ENCODE data around the gene ZBTB20.
A peak's percentile ranks its signal among the peaks of the same experiment; 100 is the strongest.

ZBTB20 gene

DNA sequence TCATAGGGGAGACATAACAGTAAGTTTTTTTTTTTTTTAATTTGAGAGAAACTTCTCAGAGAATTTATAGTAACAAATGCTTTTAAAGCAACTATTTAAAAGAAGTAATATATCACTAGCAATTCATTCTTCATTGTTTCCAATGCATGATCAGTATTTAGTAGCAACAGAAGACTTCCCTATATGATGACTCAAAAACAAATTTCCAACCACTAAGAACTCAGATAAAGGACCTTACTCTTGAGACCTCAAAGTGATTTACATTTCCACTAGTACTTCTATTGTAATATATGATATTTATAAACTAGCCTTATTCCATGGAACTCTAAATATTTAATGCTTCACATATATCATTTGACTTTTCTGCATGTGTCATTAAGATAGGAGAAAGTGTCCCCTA is 356.3 kb downstream of the ZBTB20 start:
- FAIRE-seq = no peak
- no peak for DNase-seq (ENCODE audit: low spot score)

DNA sequence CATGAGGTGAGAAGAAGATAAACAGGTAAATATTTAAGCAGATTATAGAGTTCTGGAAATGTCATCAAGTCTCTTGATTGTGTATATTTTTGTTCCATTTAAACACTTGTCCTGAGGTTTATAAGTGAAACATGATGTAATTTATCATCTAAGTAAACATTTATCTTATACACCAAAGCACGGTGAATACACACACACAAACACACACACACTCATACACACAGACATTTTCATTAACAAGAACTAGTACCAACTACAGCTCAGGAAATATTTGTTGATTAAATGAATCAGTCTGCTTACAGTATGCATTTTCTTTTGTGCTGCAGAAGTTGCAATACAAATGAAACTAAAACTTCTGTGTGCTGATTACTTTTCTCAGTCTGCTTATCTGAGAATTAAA is 357.3 kb downstream of the ZBTB20 start:
- DNase-seq (ENCODE audit: low spot score) (no peak), FAIRE-seq (no peak)

DNA sequence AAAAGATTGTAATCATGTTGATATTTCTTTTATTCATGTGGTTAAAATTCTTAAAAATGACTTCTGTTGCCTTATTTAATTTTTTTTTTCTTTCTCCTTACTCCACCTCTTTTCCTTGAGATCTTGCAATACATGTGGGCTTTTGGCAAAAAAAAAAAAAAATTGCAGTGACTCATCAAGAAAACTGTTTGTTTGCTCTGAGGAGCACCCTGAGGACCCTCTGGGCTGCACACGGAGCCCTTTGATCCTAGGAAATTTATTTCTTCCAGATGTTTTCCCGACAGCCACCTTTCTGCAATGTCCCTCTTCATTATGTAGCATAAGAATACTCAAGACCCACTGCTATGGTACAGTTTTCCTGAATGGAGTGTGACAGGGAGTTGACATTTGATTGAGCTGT is 371.7 kb downstream of the ZBTB20 start:
- no peak for FAIRE-seq
- no peak for DNase-seq (ENCODE audit: low spot score)

DNA sequence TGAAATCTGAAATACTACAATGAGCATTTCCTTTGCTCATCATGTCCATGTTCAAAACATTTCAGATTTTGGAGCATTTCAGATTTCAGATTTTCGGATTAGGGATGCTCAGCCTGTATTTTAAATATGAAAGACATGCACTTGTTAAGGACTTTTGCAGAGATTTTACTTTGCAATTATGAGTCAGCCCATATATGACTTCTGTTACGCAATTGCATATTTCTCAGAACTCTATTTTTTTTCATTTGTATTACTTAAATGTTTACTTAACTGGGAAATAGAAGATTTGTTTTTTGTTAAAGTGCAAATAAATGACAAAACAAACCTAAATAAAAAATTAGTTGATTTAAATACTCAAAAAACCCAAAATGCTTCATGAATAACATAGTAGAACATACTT is 376.2 kb downstream of the ZBTB20 start:
- DNase-seq (ENCODE audit: low spot score) (no peak), FAIRE-seq (no peak)

DNA sequence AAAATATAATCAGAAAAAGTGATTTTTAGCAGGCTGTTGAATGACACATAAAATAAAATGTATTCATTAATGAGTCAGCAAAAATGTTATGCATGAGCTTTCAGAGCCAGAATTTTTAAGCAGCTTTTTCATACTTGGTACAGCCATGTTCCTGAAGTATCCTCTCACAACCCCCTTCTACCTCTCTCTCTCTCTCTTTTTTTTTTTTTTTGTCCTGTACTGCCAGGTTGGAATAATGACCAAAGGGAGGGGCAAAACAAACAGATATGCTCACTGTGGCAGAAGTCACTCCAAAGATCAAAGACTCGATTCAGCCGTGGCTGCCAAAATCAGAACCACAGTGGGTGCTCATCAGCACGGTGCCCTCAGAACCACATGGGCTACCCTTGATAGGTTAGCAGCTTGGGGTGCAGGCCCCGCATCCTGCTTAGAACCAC is 383.0 kb downstream of the ZBTB20 start:
- FAIRE-seq (no peak), DNase-seq (ENCODE audit: low spot score) (no peak)

DNA sequence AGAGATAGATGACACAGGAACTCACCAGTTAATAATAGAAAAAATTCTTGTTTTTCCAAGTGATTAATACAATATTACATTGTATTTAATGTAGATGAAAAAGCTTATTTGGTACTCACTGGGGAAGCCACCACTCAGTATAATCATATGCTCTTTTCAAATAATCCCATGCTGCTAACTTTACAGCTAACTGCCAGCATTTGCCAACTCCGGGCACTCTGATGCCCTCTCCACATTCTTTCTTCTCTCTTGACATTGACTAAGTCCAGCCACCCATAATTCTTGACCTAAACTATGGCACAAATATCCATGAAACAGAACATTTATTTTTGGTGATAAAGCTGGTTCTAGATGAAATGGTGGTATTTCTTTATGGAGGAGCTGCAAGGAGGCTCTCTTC is 384.9 kb downstream of the ZBTB20 start:
- DNase-seq (ENCODE audit: low spot score) (no peak), FAIRE-seq (no peak)

DNA sequence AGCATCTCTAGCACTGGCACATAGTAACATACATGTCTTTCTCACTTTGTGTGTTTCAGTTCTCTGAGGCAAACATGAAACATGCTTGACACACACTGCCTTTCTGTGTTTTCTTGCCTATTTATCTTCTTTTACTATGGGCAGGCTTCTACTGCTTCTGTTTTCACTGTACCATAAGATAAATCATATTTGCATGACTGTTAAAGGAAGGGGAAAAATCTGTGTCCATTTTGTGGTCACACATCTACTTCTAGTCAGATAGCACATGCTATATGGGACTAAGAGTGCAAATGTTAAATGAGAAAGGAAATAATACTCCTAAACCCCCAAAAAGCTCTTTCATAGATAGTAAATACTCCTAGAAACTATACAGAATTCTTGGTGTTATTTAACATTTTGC is 386.4 kb downstream of the ZBTB20 start:
- DNase-seq (ENCODE audit: low spot score) (no peak), FAIRE-seq (no peak)

DNA sequence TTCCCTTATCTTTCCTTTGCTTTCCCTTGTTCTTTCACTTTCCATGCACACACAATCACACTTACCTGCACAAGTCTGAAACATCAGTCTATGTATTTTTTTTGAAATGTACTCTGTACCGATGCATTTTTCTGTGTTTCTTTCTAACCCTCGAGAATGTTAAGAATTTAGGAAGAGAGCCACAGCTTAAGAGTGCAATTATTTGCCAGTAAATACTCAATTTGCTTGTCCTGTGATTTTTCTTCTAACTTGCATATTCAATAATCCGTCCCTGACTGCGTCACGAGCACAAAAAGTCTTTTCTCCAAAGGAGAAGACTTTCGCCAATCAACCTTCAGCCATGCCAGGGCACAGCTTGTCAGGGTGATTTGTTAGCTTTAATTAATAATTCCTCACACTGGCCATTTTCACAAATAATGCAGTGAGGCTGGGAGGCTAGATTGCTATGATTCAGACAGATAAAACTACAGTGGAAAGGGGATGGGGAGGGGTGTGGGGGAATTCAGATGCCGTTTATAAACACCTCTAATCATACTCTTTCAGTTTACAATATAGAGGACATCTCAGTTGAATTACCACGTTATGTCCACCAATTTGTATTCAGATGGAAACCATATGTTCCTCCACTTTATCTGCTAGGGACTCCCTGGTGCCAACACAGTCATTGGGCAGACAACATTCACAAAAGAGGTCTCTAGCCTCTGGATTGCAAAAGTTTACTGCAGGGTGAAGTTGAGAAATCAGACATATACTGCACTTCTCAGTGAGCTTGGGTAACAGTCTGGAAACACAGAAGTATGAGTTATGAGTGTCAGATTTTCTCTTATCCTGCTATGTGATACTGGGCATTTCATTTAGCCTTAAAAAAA is 388.0 kb downstream of the ZBTB20 start:
- DNase-seq (ENCODE audit: low spot score) = no peak
- no peak for FAIRE-seq

DNA sequence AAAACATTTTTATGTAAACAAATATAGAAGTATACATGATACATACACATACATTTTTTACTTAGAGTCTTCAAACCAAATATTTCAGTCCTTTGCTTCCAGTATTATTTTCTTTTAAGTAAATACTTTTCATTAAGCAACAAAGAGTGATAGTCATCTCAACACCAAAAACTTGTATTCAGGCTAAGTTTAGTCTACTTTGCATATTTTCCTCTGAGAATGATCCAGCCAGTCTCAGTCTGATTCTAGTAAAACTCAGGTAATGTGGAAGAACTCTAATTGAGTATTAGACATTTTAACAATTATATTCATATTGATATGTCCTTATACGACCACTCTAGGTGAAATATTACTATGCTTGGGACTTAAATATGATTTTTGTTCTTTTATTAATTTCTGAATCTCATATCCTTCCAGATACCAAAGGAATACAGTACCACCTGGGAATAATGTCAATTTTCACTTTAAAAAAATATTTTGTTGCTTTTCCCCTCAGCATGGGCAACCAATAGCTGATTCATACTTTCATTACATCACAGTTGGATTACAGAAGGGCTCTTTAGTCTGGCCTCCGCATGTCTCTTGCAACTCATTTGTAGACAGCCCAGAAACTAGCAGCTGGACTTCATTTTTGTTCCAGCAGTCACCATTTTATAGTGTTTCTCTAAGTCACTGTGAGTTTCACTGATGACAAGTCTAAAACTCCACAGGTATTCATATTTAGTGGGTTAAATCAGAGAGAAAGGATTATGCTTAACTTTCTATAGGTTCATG is 390.4 kb downstream of the ZBTB20 start:
- DNase-seq (ENCODE audit: low spot score) = no peak
- FAIRE-seq = no peak

DNA sequence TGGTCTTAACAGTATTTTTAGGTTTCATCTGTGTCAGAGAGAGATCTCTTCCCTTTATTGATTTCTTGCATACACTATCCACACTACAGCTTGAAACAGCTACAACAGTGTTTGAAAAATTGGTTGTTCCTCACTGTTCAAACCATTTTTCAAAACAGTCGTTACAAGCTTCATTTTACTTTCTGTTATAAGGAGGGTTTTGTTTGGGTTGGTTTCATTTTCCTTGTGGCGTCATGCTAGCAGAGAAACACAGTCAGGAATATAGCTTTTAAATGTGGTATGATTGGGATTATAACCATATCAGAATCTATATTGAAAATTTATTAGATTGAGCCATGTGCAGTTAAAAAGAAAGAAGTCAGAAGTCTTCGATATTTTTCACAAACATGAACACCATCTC is 400.6 kb downstream of the ZBTB20 start:
- DNase-seq (ENCODE audit: low spot score) (no peak), FAIRE-seq (no peak)

DNA sequence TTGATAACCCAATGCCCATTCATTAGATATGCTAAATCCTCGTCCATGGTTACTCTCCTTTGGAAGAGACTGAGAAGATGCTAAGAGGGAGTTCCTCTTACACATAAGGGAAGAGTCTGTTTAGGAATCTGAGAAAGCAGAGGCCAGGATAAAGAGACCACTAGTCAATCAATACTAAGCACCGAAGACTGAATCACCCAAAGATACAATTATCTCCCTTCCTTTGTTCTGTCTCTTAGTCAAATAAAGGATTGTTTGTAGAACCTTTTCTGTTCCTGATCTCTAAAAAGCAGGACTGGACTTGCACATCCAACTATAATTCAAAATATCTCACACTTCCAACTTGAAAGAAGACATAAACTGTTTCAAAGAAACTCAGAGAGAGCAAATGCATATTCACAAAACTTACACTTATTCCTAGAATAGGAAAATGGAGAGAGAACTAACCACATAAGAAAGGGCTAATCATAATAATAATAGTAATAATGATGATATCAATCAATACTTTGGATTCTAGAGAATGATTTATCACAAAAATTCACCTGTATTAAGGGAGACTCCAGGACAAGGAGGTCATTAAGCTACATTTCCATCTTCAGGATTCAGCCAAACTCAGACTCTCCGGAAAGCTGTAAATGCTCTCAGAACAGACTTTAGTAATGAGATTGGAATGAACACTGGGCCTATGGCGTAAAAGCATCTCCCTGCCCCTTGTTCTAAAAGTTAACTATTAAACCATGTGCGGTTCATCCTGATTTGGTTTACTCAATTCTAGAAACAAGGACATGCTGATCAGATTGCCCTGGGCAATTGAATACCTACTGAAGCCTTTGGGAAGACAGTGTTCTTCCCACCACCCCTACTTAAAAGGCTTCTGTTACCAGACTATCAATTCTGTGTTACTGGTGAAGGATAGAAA is 401.5 kb downstream of the ZBTB20 start:
- DNase-seq (ENCODE audit: low spot score) (peak; percentile 90), FAIRE-seq (peak; percentile 98)

DNA sequence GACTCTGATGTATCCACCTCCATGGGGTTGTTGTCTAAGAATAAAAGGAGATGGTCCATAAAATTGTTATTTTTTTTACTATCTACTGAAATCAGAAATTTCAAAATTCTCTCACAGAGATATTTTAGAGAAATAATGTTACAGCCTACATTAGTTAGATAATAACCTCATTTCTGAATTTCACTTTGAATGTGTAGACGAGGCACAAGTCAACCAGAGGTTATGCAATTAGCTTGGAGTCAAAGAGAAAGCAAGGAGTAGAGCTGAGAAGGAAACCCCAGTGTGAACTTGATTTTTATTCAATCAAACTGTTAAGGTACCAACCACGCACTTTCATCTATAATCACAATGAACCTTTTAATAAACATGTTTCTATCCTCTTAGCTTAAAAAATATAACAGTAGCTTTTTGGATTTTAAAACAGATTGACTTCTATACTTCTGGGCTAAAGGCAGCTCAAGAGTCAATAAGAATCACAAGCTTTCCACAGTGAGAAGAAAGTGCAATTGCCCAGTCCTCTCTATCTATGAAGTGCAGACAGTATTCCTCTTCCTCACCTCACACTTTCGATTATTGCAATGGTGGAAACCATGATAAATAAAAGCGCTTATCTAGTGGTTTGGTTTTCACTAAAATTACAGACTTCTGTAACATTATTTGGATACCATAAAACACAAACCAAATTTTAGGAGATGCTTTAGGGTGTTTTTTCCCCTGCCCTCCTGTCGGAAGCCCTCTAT is 403.2 kb downstream of the ZBTB20 start:
- FAIRE-seq = no peak

DNA sequence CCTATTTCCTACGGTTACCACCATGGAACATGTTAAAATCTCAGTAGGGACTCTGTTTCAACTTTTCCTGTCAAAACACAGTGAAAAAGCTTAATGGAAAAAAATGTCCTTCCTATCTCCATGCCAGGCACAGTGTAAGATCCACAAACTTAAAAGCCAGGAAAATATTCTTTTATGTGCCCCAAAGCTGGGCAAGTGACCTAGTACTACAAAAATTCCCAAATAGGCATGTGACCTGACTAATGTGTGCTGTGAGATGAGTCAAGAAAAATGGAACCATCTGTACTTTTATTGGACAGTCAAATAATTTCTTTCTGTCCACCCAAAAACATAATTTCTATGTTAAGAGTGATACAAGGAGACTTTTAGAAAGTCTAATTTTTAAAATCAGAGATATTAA is 406.0 kb downstream of the ZBTB20 start:
- FAIRE-seq = no peak
- DNase-seq (ENCODE audit: low spot score) = peak; percentile 23

More for the DNA sequence above, 403.2 kb downstream of the ZBTB20 start:
- DNase-seq (ENCODE audit: low spot score) = no peak

DNA sequence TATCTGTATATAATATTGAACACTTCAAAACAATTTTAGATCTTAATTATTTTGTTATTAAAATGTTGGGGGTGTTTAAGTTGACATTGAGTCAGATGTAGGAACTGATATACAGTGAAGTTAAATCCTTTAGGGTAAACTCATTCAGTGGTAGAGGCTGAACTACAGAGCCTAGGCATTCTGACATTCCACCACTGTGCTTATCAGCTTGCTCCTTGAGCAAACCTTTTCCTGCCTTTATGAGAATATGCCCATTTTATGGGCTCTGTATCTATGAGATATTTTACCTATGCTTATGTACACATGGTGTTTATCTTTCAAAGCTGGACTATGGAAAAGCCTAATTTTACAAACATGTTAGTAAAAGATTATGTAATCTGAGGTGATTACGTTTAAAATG is 407.5 kb downstream of the ZBTB20 start:
- no peak for DNase-seq (ENCODE audit: low spot score)
- FAIRE-seq = no peak

DNA sequence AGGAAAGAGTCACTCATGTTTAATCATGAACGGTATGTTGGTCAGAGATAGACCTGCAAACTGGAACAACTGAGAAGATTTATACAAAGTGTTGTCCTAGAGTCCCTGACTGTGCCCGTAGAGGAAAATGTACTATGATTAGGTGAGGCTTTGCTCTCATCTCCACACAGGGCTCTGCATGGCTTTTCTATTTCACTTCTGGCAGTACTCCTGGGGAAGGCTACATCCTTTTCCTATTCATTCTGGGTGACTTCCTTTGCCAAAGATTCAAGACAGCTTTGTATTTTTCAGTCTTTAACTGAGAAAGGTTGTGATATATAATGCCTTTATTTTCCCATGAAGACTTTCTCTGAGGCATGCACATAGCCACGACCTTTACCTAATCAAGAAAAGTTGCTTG is 414.7 kb downstream of the ZBTB20 start:
- no peak for FAIRE-seq

DNA sequence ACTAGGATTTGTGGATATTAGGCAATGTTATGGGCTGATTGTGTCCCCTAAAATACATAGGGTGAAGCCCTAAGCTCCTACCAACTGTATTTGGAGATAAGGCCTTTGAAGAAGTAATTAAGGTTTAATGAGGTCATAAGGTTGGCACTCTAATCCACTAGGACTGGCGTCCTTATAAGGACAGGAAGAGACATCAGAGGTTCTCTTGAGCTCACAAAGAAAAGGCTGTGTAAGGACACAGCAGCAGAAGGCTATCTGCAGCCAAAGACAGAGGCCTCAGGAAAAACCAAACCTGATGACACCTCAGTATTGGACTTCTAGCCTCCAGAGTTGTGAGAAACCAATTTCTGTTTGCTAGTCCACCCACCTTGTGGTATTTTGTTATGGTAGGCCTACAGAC is 416.7 kb downstream of the ZBTB20 start:
- DNase-seq (ENCODE audit: low spot score) (no peak), FAIRE-seq (no peak)

More for the DNA sequence above, 414.7 kb downstream of the ZBTB20 start:
- no peak for DNase-seq (ENCODE audit: low spot score)

DNA sequence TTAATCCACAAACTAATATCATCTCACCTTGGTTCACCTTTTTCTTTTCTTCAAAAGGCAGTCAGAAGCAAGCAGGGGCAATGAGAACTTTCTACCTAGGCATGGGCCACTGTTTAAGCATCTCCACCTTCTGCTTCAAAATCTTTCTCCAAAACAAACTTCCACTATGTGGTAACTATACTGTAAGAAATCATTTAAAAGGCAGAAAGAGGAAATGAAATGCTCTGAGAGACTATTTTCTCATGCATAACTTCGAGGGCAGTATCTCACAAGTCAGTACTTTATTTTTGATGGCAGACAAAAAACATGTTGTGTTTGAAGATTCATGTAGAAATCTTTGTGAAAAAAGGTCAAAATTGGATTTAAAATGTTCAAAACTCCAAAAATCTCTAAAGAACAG is 419.7 kb downstream of the ZBTB20 start:
- DNase-seq (ENCODE audit: low spot score) (no peak), FAIRE-seq (no peak)

DNA sequence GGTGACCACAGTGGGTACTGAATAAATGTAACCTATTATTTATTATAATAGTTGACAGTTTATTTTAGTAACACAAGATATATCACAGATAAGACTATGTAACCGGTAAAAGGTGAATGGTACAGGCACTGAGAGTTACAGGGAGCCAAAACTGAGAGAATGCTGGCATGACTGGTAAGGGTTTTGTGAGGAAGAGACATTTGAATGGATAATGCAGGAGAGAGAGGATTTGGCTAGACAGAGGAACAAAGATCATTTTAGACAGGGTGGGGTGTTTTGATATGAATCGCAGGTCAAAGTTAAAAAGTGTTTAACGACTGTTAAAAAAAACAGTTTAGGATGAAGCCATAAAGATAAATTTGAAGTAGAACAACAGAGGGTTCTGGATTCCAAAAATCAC is 421.1 kb downstream of the ZBTB20 start:
- FAIRE-seq (no peak), DNase-seq (ENCODE audit: low spot score) (no peak)

DNA sequence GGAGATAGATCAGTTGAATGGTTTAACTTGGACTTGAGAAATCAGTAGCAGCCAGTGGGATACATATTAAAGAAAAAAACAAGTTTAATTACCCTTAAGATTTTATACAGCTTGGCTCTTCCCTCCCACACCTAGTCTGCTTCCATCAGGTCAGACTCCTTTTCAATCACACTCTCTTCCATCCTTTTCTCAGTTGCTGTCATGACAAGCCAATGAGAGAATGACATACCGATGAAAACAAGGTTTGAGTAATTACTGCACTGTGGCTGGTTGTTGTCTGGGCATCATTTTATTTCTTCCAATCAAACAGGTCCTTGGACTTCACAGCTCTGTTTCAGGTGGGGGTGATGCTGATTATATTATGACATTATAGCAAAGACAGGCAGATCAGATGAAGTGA is 424.6 kb downstream of the ZBTB20 start:
- no peak for FAIRE-seq
- no peak for DNase-seq (ENCODE audit: low spot score)

DNA sequence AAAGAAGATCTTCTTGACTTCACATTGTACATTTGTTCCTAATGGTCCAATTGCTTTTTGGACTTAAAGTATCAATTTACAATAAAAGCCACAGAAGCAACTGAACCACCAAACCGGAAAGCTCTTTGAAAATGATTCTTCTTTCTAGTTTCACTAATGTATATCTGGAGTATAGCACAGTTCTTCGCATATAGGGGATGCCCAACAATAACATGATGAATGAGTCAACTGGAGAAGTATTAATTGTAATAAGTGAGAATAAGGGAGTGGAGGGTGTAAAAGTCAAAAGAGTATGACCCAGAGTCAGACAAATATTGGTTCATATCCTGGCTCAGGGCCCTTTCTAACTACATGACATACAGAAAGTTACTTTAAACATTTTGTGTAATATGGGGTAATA is 425.2 kb downstream of the ZBTB20 start:
- FAIRE-seq (no peak), DNase-seq (ENCODE audit: low spot score) (no peak)

DNA sequence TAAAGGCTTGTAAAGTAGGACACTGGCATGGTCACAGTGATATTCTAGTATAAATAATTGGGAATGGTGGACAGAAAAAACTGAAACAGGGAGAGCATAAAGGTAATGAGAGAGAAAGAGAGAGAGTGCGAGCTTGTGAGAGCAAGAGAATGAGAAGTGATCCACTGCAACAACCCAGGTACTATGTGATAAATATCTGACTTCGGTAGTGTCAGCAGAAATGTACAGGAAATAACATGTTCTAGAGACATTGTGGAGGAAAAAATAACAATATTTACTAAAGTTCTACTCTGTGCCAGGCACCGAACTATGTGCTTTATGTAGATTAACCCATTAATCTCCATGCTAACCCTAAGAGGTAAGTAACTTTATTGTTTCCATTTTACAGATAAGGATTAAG is 425.9 kb downstream of the ZBTB20 start:
- no peak for DNase-seq (ENCODE audit: low spot score)

More for the DNA sequence above, 425.9 kb downstream of the ZBTB20 start:
- no peak for FAIRE-seq
